H1 (cell line): Measurements from ENCODE around the gene ZBTB47. TPM values are rescaled to one million over a fixed set of nuclear protein-coding genes. Genes with fewer than 3 reads are reported as not detected.

ENCODE experiments used
- CTCF ChIA-PET: fragments of 300-600 bp; sonication (Branson Sonifier 250); formaldehyde crosslinking; loops from one replicate; lab custom pipeline; 2021; ENCODE audit not compliant: partially characterized antibody; lab: Charles Lee
- POLR2A ChIA-PET: fragments of 300-600 bp; sonication (Branson Sonifier 250); formaldehyde crosslinking; loops from one replicate; lab custom pipeline; 2021; ENCODE audit warnings: inconsistent platforms; ENCODE audit not compliant: partially characterized antibody; lab: Charles Lee
- DNase-seq, 2 experiments: peaks; one replicate each; pipeline versions ENCODE4 v3.0.0 to v3.0.0-alpha.2; 2010 to 2022; ENCODE audit warnings: low spot score in 2 of 2, low read depth in 1 of 2, mixed read lengths in 1 of 2
- FAIRE-seq: peaks from 2 replicates; lab custom pipeline; 2011; peaks lifted over from hg19 to GRCh38; lab: Jason Lieb, UNC
- H2AFZ ChIP-seq: 2 replicates; pipeline ENCODE4 v1.8.1; 2012; ENCODE audit warnings: low read length, inconsistent platforms
- H2AK5ac ChIP-seq: 2 replicates; pipeline ENCODE4 v1.6.1; 2013; ENCODE audit warnings: low read depth, low read length
- H2BK120ac ChIP-seq: replicated peaks from 2 replicates; pipeline ENCODE3; 2013; ENCODE audit warnings: low read depth, low read length, inconsistent platforms
- H2BK12ac ChIP-seq: 2 replicates; pipeline ENCODE4 v1.6.1; 2013; ENCODE audit warnings: low read depth, low read length
- H2BK15ac ChIP-seq: 2 replicates; pipeline ENCODE4 v1.6.1; 2013; ENCODE audit warnings: low read length
- H2BK20ac ChIP-seq: 2 replicates; pipeline ENCODE4 v1.6.1; 2013; ENCODE audit warnings: low read length
- H2BK5ac ChIP-seq: 2 replicates; pipeline ENCODE4 v1.6.1; 2013; ENCODE audit warnings: low read depth, low read length
- H3K14ac ChIP-seq: 2 replicates; pipeline ENCODE4 v1.6.1; 2013; ENCODE audit warnings: inconsistent platforms; ENCODE audit not compliant: insufficient read length
- H3K18ac ChIP-seq: 2 replicates; pipeline ENCODE4 v1.6.1; 2013; ENCODE audit warnings: low read length; ENCODE audit errors: extremely low read depth
- H3K23ac ChIP-seq: 2 replicates; pipeline ENCODE4 v1.6.1; 2013; ENCODE audit warnings: inconsistent platforms; ENCODE audit not compliant: insufficient read length
- H3K23me2 ChIP-seq: 2 replicates; pipeline ENCODE4 v1.6.1; 2013; ENCODE audit warnings: low read depth, low read length
- H3K27ac ChIP-seq: 2 replicates; pipeline ENCODE4 v1.6.1; 2011; ENCODE audit warnings: low read depth, low read length, inconsistent platforms
- H3K27me3 ChIP-seq, 4 experiments: replicated peaks in 1 of 4; 1 replicate in 1 of 4; 2 replicates in 3 of 4; pipeline versions ENCODE4 v1.6.1 to v1.8.1; 2011 to 2013; ENCODE audit warnings: low read length in 3 of 4, mild to moderate bottlenecking in 3 of 4, inconsistent platforms in 2 of 4, mixed read lengths in 2 of 4, moderate library complexity in 1 of 4; ENCODE audit not compliant: control insufficient read depth in 3 of 4, insufficient read depth in 3 of 4; ENCODE audit errors: extremely low read depth in 1 of 4
- H3K36me3 ChIP-seq, 4 experiments: 2 replicates each; pipeline versions ENCODE4 v1.6.1 to v1.8.1; 2011 to 2013; ENCODE audit warnings: mild to moderate bottlenecking in 4 of 4, low read length in 3 of 4, moderate library complexity in 2 of 4, control low read depth in 1 of 4, inconsistent platforms in 1 of 4; ENCODE audit not compliant: insufficient read depth in 4 of 4, control insufficient read depth in 2 of 4
- H3K4ac ChIP-seq: replicated peaks from 2 replicates; pipeline ENCODE3; 2013; ENCODE audit warnings: low read length, low read depth, mixed read lengths, inconsistent platforms; ENCODE audit not compliant: insufficient read length
- H3K4me1 ChIP-seq, 4 experiments: replicated peaks in 1 of 4; 1 replicate in 1 of 4; 2 replicates in 3 of 4; pipeline versions ENCODE4 v1.6.1 to v1.8.1; 2011 to 2013; ENCODE audit warnings: low read length in 3 of 4, inconsistent platforms in 2 of 4, mixed read lengths in 1 of 4; ENCODE audit not compliant: insufficient read depth in 4 of 4, control insufficient read depth in 3 of 4
- H3K4me2 ChIP-seq, 2 experiments: 2 replicates each; pipeline versions ENCODE4 v1.6.1 to v1.8.1; 2011 to 2013; ENCODE audit warnings: low read depth in 2 of 2, low read length in 2 of 2, control low read depth in 1 of 2, inconsistent platforms in 1 of 2, mild to moderate bottlenecking in 1 of 2; ENCODE audit not compliant: insufficient read depth in 1 of 2
- H3K4me3 ChIP-seq, 4 experiments: fragments of 200-600, 300-600 bp in 1 of 4; sonication (generic), shearing (Covaris generic), sonication (Bioruptor Twin) in 1 of 4; 2 replicates each; pipeline versions ENCODE4 v1.5.1 to v1.8.1; 2011 to 2016; ENCODE audit warnings: low read length in 4 of 4, low read depth in 3 of 4, control low read depth in 2 of 4, inconsistent platforms in 2 of 4, mild to moderate bottlenecking in 2 of 4, mixed read lengths in 1 of 4, moderate library complexity in 1 of 4; ENCODE audit not compliant: insufficient read depth in 2 of 4; ENCODE audit errors: extremely low read depth in 1 of 4
- H3K56ac ChIP-seq: replicated peaks from 2 replicates; pipeline ENCODE3; 2013; ENCODE audit warnings: low read depth, mild to moderate bottlenecking, mixed read lengths, low read length, inconsistent platforms; ENCODE audit not compliant: insufficient read length
- H3K79me1 ChIP-seq: 2 replicates; pipeline ENCODE4 v1.6.1; 2013; ENCODE audit warnings: low read depth, low read length, control low read depth
- H3K79me2 ChIP-seq, 2 experiments: 2 replicates each; pipeline versions ENCODE4 v1.6.1 to v1.8.1; 2012 to 2013; ENCODE audit warnings: low read length in 2 of 2, mild to moderate bottlenecking in 2 of 2, inconsistent platforms in 1 of 2; ENCODE audit not compliant: insufficient read depth in 2 of 2, control insufficient read depth in 1 of 2
- H3K9ac ChIP-seq, 4 experiments: replicated peaks in 1 of 4; 1 replicate in 1 of 4; 2 replicates in 3 of 4; pipeline versions ENCODE4 v1.6.1 to v1.8.1; 2011 to 2013; ENCODE audit warnings: low read depth in 3 of 4, low read length in 3 of 4, control low read depth in 2 of 4, mild to moderate bottlenecking in 2 of 4, moderate library complexity in 2 of 4, inconsistent platforms in 1 of 4; ENCODE audit errors: extremely low read depth in 1 of 4
- H3K9me3 ChIP-seq, 2 experiments: 2 replicates each; pipeline versions ENCODE4 v1.6.1 to v1.8.1; 2012 to 2013; ENCODE audit warnings: mild to moderate bottlenecking in 2 of 2, moderate library complexity in 2 of 2, control low read depth in 1 of 2, inconsistent platforms in 1 of 2, low read depth in 1 of 2, low read length in 1 of 2, mixed read lengths in 1 of 2; ENCODE audit not compliant: insufficient read depth in 2 of 2
- H4K20me1 ChIP-seq, 2 experiments: replicated peaks in 1 of 2; 2 replicates each; pipeline versions ENCODE3 to v1.8.1; 2011 to 2013; ENCODE audit warnings: inconsistent platforms in 2 of 2, low read length in 2 of 2, mild to moderate bottlenecking in 1 of 2; ENCODE audit not compliant: insufficient read depth in 2 of 2, control insufficient read depth in 1 of 2
- H4K5ac ChIP-seq: 2 replicates; pipeline ENCODE4 v1.6.1; 2013; ENCODE audit warnings: low read length, low read depth, mixed read lengths, inconsistent platforms; ENCODE audit not compliant: insufficient read length
- H4K8ac ChIP-seq: 2 replicates; pipeline ENCODE4 v1.8.0; 2013; ENCODE audit warnings: mild to moderate bottlenecking, moderate library complexity, low read length, inconsistent platforms; ENCODE audit not compliant: insufficient read depth; ENCODE audit errors: extremely low read depth
- H4K91ac ChIP-seq: replicated peaks from 2 replicates; pipeline ENCODE3; 2013; ENCODE audit warnings: low read length, mixed read lengths, inconsistent platforms; ENCODE audit not compliant: insufficient read length
- CEBPB ChIP-seq: IDR thresholded peaks from 2 replicates; pipeline ENCODE4 v1.6.1; 2012; ENCODE audit warnings: low read depth, low read length
- EP300 ChIP-seq, 2 experiments: IDR thresholded peaks; 1 replicate in 1 of 2; 2 replicates in 1 of 2; pipeline ENCODE4 v1.6.1; 2011 to 2012; ENCODE audit warnings: low read depth in 2 of 2, low read length in 2 of 2, mild to moderate bottlenecking in 2 of 2, borderline replicate concordance in 1 of 2, inconsistent platforms in 1 of 2, moderate library complexity in 1 of 2
- FOSL1 ChIP-seq: IDR thresholded peaks from 2 replicates; pipeline ENCODE4 v1.6.1; 2011; ENCODE audit warnings: mild to moderate bottlenecking, low read depth, low read length, moderate library complexity; ENCODE audit not compliant: insufficient read depth
- KDM5A ChIP-seq: fragments of 200-600 bp; IDR thresholded peaks from 2 replicates; pipeline ENCODE4 v1.7.1; 2012; ENCODE audit warnings: mild to moderate bottlenecking, low read length, inconsistent platforms, mixed read lengths
- POLR2AphosphoS5 ChIP-seq: IDR thresholded peaks from 2 replicates; pipeline ENCODE4 v1.6.1; 2011; ENCODE audit warnings: low read depth, low read length
- RAD21 ChIP-seq, 2 experiments: IDR thresholded peaks in 1 of 2; conservative IDR thresholded peaks in 1 of 2; 2 replicates each; pipeline ENCODE4 v1.6.1; 2011; ENCODE audit warnings: low read depth in 2 of 2, low read length in 2 of 2, improper control_type of control experiment in 1 of 2, inconsistent platforms in 1 of 2, mild to moderate bottlenecking in 1 of 2, moderate library complexity in 1 of 2
- SAP30 ChIP-seq: fragments of 300-600 bp; sonication (generic); IDR thresholded peaks from 2 replicates; pipeline ENCODE4 v1.7.1; 2012; ENCODE audit warnings: low read length, moderate library complexity, mild to moderate bottlenecking, inconsistent platforms; ENCODE audit not compliant: insufficient read depth, insufficient replicate concordance
- SIRT6 ChIP-seq: IDR thresholded peaks from one replicate; pipeline ENCODE4 v1.7.1; 2012; ENCODE audit warnings: low read length, inconsistent platforms
- SIX5 ChIP-seq: IDR thresholded peaks from 2 replicates; pipeline ENCODE4 v1.6.1; 2011; ENCODE audit warnings: mild to moderate bottlenecking, low read depth, low read length
- SP1 ChIP-seq: IDR thresholded peaks from 2 replicates; pipeline ENCODE4 v1.6.1; 2011; ENCODE audit warnings: low read depth, low read length
- SP2 ChIP-seq: IDR thresholded peaks from 2 replicates; pipeline ENCODE4 v1.6.1; 2012; ENCODE audit warnings: mild to moderate bottlenecking, low read length, inconsistent platforms
- SP4 ChIP-seq: IDR thresholded peaks from 2 replicates; pipeline ENCODE4 v1.6.1; 2012; ENCODE audit warnings: low read length, inconsistent platforms
- TCF12 ChIP-seq: IDR thresholded peaks from 2 replicates; pipeline ENCODE4 v1.6.1; 2011; ENCODE audit warnings: low read depth, mild to moderate bottlenecking, low read length
- WGBS, 2 experiments: shearing (Covaris generic) in 1 of 2; methylation state at CpG; one replicate each; pipeline versions ENCODE4 v1.1.6 to v1.1.7; 2013 to 2015; ENCODE audit warnings: low lambda C conversion rate in 2 of 2, mixed read lengths in 2 of 2, inconsistent platforms in 1 of 2, low coverage in 1 of 2, missing lambda C conversion rate in 1 of 2; ENCODE audit not compliant: insufficient replicate concordance in 2 of 2, insufficient coverage in 1 of 2, insufficient read length in 1 of 2; ENCODE audit errors: extremely low coverage in 1 of 2, missing lambda C conversion rate in 1 of 2; 5-methylcytosine and 5-hydroxymethylcytosine counted together
- polyA plus RNA-seq, 7 experiments: library from polyadenylated mRNA; depleted of rRNA in 3 of 7; stranded (reverse) in 5 of 7; unstranded in 2 of 7; fragments of >200 nt in 5 of 7; fragments of 200-250 nt in 2 of 7; gene quantifications; 1 replicate in 5 of 7; 2 replicates in 1 of 7; 4 replicates in 1 of 7; pipeline versions ENCODE4 v1.2.1 to v1.2.3, GENCODE V29; 2011 to 2013; ENCODE audit warnings: missing spikeins in 2 of 7, mixed read lengths in 2 of 7
- total RNA-seq: library from RNA; stranded (reverse); fragmentation: NEBNext Ultra II Directional; extraction: Animal tissue kit (Norgen Biotek cat#: 25700); gene quantifications from 2 replicates; pipeline ENCODE4 v1.2.1, GENCODE V29; 2021

Gene ZBTB47
- total and polyA plus RNA-seq, 2 of the 8 experiments (the other 6 are each of a cell fraction or from before 2014, with no cell fraction given) = 2.8 to 4.1 TPM

- Histone ChIP-seq H3K23ac (no peak overlapping the region), H2BK120ac (no peak overlapping the region), H3K79me2 (no peaks in the 10 kb centered on the region), H3K27me3 (peaks cover 0 to 2% (median 0%) of the 10 kb centered on the region in 4 experiments; a peak in 2 of 7 replicates), H4K8ac (no peak overlapping the region), H3K18ac (no peak overlapping the region), H4K20me1 (no peaks in the 10 kb centered on the region), H2BK20ac (no peak overlapping the region), H2BK12ac (no peak overlapping the region), H3K4me2 (no peak overlapping the region), H3K36me3 (no peaks in the 10 kb centered on the region), H3K14ac (no peak overlapping the region), H3K23me2 (no peaks in the 10 kb centered on the region), H3K27ac (no peak overlapping the region), H2BK15ac (no peak overlapping the region), H3K79me1 (no peaks in the 10 kb centered on the region), H3K4me3 (no peak overlapping the region), H3K4ac (no peak overlapping the region), H3K56ac (no peak overlapping the region), H4K5ac (no peak overlapping the region), H2BK5ac (no peak overlapping the region), H2AK5ac (no peak overlapping the region), H3K9ac (no peak overlapping the region), H3K9me3 (peaks cover 0 to 2% of the 10 kb centered on the region in 2 experiments; a peak in 1 of 4 replicates), H4K91ac (no peak overlapping the region), H2AFZ (no peak overlapping the region)
- no peak for DNase-seq
- FAIRE-seq = no peak
- POLR2A ChIA-PET = interaction anchor here (1.4 to 2.5 kb wide), 2 partner anchors 9 to 11 kb away, joined by 4 to 7 read pairs; no protein-coding TSS in a partner anchor
- WGBS, 2 experiments = 90% methylated on average over 1 of the region's 1 CpG; no CpG with 5 or more reads in 1 of the 2 experiments
- CTCF ChIA-PET = interaction anchor here (0.9 to 1.9 kb wide), 4 partner anchors 10 to 72 kb away, joined by 3 to 15 read pairs (median 4); no protein-coding TSS in a partner anchor
- TF ChIP-seq POLR2AphosphoS5 (no peak), SP2 (no peak), CEBPB (no peak), SIX5 (no peak), SP4 (no peak), KDM5A (no peak), SAP30 (no peak), RAD21 (IDR thresholded peaks at IDR 0.05 in 1 of 2, conservative IDR thresholded peaks at IDR 0.05 in 1 of 2; ENCODE audit: low read depth in 2 of 2, low read length in 2 of 2) (no peak), TCF12 (no peak), EP300 (IDR thresholded peaks at IDR 0.05; ENCODE audit: borderline replicate concordance in 1 of 2, low read depth in 2 of 2, low read length in 2 of 2) (no peak), SIRT6 (no peak), SP1 (no peak), FOSL1 (no peak)
- TF ChIP-seq, all 59 proteins: peak for 0
- H3K4me1 ChIP-seq = peaks cover 0 to 7% (median 0%) of the 10 kb centered on the region in 4 experiments; a peak in 2 of 7 replicates
Measured at GRCh38 chr3:42670670-42671069, 17.2 kb downstream of the ZBTB47 start.
